NCI-H774 (cell line): ENCODE measurements around the gene EIF5.

Experiments
- DNase-seq: peaks from one replicate; lab custom pipeline; 2025; lab: John Stamatoyannopoulos, UW

EIF5 gene

GRCh38 chr14:103372017-103372416 is 38.0 kb downstream of the EIF5 start:
- DNase-seq = no peak

GRCh38 chr14:103372552-103373304 is 38.7 kb downstream of the EIF5 start:
- DNase-seq = no peak

- DNase-seq = no peak
These were observed 40.1 kb downstream of the EIF5 start for GRCh38 chr14:103374121-103374520.

DNA sequence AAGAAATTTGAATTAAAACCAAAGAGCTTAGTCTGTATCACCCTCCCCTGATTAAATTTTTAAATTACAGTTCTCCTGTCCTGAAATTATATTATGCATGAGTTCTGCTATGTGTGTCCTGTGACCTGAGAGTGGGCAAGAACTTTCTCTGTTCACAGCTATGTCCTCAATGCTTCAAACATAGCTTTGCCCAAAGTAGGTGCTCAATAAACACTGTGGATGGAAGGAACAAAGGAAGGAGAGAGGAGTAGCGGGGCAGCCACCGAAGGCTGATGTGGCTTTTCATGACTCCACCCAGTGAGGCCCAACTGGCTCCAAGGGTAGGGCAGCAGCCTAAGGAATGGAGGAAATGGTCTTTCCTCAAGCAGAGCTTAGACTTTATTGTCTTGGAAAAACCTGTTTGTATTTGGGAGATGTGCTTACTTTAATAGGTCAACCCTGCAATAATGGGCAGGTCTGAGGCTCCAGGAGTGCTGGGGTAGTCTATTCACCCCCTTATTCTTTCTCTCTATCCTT is 43.5 kb downstream of the EIF5 start:
- DNase-seq = no peak

DNA sequence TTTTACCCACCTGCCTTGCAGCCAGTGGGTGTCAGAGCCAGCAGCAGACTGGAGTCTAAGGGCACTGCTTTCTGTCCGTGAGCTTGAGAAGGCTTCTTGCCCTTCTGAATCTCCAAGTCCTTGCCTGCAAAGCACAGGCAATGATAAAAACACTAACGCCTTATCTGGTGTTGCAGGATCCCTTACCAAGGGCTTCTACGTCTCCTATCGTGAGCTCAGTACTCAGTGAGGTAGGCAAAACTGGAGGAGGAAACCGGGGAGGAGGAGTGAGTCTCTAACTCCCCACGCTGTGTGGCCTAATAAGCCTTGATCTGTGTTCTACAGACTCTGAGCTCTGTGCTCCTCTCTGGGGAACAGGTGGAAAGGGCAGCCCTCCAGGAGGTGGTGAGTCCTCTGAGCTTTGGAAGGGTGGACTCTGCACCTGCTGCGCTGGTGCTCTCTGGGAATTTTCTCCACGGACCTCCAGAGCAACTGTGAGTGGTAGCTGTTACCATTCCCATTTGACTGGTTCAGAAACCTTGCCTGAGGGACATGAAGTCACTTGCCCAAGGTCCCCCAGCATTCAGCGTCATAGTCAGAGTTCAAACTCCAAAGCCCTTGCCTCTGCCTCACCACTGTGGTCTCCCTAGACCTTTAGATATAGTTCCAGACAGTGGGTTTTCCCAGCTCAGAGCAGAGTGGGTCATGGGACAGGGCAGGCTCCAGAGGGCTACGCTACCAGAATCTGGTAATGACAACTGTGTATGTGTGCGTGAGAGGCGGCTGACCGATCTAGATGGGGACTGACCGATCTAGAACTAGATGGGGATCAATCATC is 44.2 kb downstream of the EIF5 start:
- no peak for DNase-seq

DNA sequence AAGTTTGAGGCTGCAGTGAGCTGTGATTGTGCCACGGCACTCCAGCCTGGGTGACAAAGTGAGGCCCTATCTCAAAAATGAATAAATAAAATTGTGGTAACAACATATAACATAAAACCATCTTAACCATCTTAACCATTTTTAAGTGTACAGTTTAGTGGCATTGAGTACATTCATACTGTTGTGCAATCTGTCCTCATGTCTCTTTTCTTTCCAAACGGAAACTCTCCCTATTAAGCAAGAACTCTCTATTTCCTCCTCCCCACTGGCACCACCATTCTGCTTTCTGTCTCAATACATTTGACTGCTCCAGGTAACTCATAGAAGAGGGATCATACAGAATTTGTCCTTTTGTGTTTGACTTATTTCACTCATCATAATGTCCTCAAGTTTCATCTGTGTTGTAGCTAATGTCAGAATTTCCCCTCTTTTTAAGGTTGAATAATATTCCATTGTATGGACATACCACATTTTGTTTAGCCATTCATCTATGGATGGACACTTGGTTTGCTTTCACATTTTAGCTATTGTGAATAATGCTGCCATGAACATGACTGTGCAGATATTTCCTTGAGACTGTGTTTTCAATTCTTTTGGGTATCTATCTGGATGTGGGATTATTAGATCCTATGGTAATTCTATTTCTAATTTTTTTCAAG is 46.8 kb downstream of the EIF5 start:
- no peak for DNase-seq

DNA sequence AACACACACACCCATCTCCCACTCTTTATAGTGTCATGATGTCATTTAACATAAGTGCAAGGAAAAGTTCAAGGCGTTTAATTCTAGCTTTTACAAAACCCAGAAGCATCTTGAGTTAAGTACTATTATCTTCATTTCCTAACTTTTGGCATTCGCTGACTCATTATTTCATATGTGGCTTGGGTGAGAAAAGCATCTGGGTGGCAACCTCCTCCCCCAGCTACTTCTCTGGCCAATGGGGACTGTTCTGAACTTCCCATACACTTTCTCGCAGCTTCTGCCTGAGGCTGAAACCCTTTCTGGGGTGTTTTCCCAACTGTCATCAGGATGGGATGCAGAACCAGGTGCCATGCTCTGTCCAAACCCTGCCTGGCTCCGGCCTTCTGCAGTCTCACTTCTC is 48.3 kb downstream of the EIF5 start:
- DNase-seq = no peak

GRCh38 chr14:103384450-103385151 is 50.6 kb downstream of the EIF5 start:
- DNase-seq = no peak

DNA sequence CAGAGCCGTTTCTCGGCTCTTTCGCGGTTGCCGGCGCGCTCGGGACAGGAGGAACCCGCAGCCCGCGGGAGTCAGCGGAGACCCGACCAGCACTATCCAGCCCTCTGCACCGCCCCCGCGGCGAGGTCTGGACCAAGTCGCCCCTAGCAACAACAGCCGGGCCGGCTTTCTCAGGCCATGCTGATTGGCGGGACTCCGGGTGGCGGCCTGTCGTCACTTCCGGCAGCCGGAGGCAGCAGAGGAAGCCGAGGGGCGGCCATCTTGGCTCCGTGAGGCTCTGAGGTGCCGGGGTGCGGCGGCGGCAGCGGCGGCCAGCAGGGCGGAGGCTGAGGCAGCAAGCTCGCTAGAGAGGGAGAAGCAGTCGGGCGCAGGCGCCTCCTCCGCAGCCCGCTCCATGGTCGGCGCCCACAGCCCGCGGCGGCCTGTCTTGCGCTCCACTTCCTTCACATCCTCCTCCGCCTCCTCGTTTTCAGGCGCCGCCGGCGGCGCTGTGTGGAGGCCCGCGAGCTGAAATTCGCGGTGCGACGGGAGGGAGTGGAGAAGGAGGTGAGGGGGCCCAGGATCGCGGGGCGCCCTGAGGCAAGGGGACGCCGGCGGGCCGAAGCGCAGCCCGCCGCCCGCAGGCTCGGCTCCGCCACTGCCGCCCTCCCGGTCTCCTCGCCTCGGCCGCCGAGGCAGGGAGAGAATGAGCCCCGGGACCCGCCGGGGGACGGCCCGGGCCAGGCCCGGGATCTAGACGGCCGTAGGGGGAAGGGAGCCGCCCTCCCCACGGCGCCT is 51.3 kb downstream of the EIF5 start, which contains the start of gene MARK3:
MARK3 (plus strand) TSS at position 264 of the 777 bp plus-strand sequence. CDS start 615 bp downstream, outside the sequence.
- DNase-seq = peak; percentile 97

- no peak for DNase-seq
These were observed 52.1 kb downstream of the EIF5 start for GRCh38 chr14:103385929-103386712.

DNA sequence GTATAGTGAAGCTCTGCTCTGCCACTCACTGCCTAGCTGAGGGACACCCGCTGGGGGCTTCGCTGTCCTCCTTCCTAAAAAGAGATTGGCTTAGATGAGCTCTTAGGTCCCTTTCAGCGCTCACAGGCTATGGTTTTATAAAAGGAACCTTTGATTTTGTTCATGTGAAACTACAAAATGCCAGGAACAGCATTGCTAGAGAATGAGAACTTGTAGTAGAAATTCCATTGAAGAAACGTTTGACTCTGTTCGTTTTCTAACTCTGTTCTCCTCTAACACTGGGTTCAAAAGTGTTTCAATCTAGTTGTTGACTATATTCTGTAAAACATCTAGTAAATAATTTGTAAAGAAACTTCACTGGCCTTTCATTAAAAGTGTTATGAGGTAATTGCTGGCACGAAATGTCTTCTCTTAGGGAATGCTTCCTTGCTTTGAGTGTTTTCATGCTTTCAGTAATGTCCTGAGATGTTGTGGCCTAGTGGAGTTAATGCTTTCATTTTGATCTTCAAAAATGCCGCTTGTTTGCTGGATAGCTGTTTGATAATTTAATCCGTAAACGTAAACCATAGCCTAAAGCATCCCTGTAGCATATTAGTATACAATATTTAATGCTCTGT is 52.8 kb downstream of the EIF5 start:
- DNase-seq = no peak

DNA sequence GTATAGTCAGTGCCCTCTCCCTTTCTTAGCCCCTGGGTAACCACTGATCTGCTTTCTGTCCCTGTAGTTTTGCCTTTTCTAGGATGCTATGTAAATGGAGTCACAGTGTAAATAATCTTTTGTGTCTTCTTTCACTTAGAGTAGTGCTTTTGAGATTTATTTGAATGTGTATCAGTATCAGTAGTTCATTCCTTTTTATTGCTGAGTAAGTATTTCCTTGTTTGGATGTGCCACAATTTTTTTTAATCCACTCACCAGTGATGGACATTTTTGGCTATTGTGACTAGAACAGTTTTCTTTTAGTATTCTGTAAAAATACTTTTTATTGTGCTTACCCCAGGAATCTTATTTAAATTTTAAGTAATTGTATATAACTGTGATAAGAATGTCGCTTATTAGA is 54.6 kb downstream of the EIF5 start:
- no peak for DNase-seq

- no peak for DNase-seq
These were observed 56.6 kb downstream of the EIF5 start for GRCh38 chr14:103390605-103391004.

DNA sequence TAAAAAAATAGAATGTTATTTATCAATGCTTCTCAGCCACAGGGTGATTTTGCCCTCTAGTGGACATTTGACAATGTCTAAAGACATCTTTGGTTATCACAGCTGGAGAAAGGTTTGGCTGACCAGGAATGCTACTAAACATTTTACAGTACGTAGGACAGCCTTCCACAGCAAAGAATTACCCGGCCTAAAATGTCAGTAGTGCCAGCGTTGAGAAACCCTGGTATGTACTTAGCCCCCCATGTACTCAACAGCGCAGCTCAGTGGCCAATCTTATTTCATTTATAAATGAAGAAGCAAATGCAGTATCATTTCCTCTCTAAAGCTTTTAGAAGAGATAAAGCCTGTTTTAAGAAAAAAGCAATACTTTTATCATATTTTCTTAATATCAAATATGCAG is 57.0 kb downstream of the EIF5 start:
- DNase-seq = no peak

DNA sequence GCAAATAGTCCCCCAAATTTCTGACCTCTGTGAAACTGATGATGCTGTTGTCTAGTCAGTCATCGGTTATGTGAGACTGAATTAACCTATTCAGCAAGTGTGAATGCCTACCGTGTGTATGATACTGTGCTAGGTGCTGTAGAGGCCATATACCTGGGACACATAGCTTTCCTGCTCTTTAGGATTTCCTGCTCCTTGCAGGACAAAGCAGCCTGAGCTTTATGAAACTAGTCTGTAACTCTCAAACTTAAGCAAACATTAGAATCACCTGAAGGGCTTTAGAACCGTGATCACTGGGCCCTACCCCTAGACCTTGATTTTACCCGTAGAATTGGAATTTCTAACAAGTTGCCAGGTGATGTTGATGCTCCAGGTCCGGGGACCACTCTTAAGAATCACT is 58.1 kb downstream of the EIF5 start:
- DNase-seq = no peak

DNA sequence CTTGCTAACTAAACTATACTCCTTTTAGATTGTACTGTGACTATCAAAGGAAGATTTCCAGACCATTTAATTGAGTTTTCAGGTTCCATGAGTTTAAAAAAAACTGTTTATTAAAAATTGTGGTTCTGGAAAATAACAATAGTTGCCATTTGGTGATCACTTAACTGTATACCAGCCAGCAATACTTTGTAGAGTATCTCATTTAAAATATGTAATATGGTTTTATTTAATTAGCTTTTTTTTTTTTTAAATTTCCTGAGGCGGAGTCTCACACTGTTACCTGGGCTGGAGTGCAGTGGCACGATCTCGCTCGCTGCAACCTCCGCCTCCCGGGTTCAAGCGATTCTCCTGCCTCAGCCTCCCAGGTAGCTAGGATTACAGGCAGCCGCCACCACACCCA is 58.5 kb downstream of the EIF5 start:
- DNase-seq = no peak

- DNase-seq = no peak
These were observed 59.0 kb downstream of the EIF5 start for GRCh38 chr14:103393070-103393469.

- no peak for DNase-seq
These were observed 59.9 kb downstream of the EIF5 start for GRCh38 chr14:103393676-103394626.
